CD1c-positive myeloid dendritic cell (primary cell): Measurements from ENCODE around the gene IFNGR2.
"Not testable (repeated sequence)": the region's sequence is repeated elsewhere in the genome, so short reads cannot be mapped to it uniquely, and the experiment has no call there.

Source experiments
- DNase-seq: peaks from one replicate; pipeline ENCODE4 v3.0.0-alpha.2; 2016; ENCODE audit errors: extremely low spot score

Gene IFNGR2

GRCh38 chr21:33437140-33437539 lies 33.9 kb downstream of the IFNGR2 start:
- no peak for DNase-seq

- DNase-seq, result peak; percentile 30
Measured at GRCh38 chr21:33441489-33442477, 38.6 kb downstream of the IFNGR2 start.

GRCh38 chr21:33443194-33443593 lies 40.0 kb downstream of the IFNGR2 start:
- no peak for DNase-seq

GRCh38 chr21:33444499-33444898 lies 41.3 kb downstream of the IFNGR2 start:
- no peak for DNase-seq

GRCh38 chr21:33446620-33447019 lies 43.4 kb downstream of the IFNGR2 start:
- not testable (repeated sequence) for DNase-seq

GRCh38 chr21:33449616-33450015 lies 46.4 kb downstream of the IFNGR2 start:
- DNase-seq, result no peak

- no peak for DNase-seq
Measured at GRCh38 chr21:33451634-33452071, 48.4 kb downstream of the IFNGR2 start.

GRCh38 chr21:33452362-33452761 lies 49.1 kb downstream of the IFNGR2 start:
- no peak for DNase-seq

- no peak for DNase-seq
Measured at GRCh38 chr21:33455686-33456446, 52.7 kb downstream of the IFNGR2 start.

- no peak for DNase-seq
Measured at GRCh38 chr21:33458861-33459260, 55.6 kb downstream of the IFNGR2 start.

- no peak for DNase-seq
Measured at GRCh38 chr21:33461538-33462250, 58.5 kb downstream of the IFNGR2 start.

GRCh38 chr21:33469183-33469582 lies 66.0 kb downstream of the IFNGR2 start:
- not testable (repeated sequence) for DNase-seq

- DNase-seq, result no peak
Measured at GRCh38 chr21:33470701-33471100, 67.5 kb downstream of the IFNGR2 start.

GRCh38 chr21:33473344-33473743 lies 70.1 kb downstream of the IFNGR2 start:
- DNase-seq, result no peak

- DNase-seq, result no peak
Measured at GRCh38 chr21:33477066-33477465, 73.9 kb downstream of the IFNGR2 start.

GRCh38 chr21:33478182-33478581 lies 75.0 kb downstream of the IFNGR2 start:
- no peak for DNase-seq

GRCh38 chr21:33478935-33479678 lies 75.9 kb downstream of the IFNGR2 start:
- peak; percentile 59 for DNase-seq

GRCh38 chr21:33479679-33480480 lies 76.7 kb downstream of the IFNGR2 start, which contains the start of gene TMEM50B:
Gene TMEM50B, minus strand, starts transcription at chr21:33479974. Its CDS starts 11,089 bp downstream, at chr21:33468885.
- peak; percentile 99 for DNase-seq

- no peak for DNase-seq
Measured at GRCh38 chr21:33480481-33481103, 77.4 kb downstream of the IFNGR2 start.
